K562 (cell line): Measurements from ENCODE around the gene RTF1. TPM values are rescaled to one million over a fixed set of nuclear protein-coding genes. Genes with fewer than 3 reads are reported as not detected.

Experiments
- ATAC-seq: fragments of 200-7000 bp; cut with Tn5 transposase; 3 replicates; pipeline ENCODE4 v1.9.1; 2020; ENCODE audit warnings: moderate library complexity
- BruUV-seq: library from RNA; stranded (reverse); fragments of 400-500 nt; replicated peaks from 2 replicates; lab custom pipeline; 2021; lab: Mats Ljungman, UMichigan
- CTCF ChIA-PET: fragments of 300-600 bp; formaldehyde crosslinking; extraction: SDS; loops from one replicate; lab custom pipeline; 2021; ENCODE audit warnings: low intra/inter-chr PET ratio; lab: Yijun Ruan, JAX
- POLR2A ChIA-PET: fragments of 300-600, 350-650 bp; sonication (Branson Sonifier 250); formaldehyde crosslinking; extraction: SDS; loops from one replicate; lab custom pipeline; 2021; ENCODE audit warnings: antibody characterized with exemption, inconsistent platforms; lab: Yijun Ruan, JAX
- DNase-seq, 4 experiments: peaks; one replicate each; pipeline versions ENCODE4 v3.0.0 to v3.0.0-alpha.2; 2011 to 2018; ENCODE audit warnings: low spot score in 3 of 4, mixed read lengths in 3 of 4; ENCODE audit errors: extremely low read depth in 1 of 4
- FAIRE-seq: peaks from 2 replicates; lab custom pipeline; 2011; peaks lifted over from hg19 to GRCh38; lab: Jason Lieb, UNC
- H2AFZ ChIP-seq: 2 replicates; pipeline ENCODE4 v1.6.0; 2011; ENCODE audit warnings: low read depth, low read length, control low read depth, inconsistent platforms
- H3K27ac ChIP-seq: fragments of 200-600 bp; 3 replicates; pipeline ENCODE4 v1.8.0; 2011; ENCODE audit warnings: low read depth, mild to moderate bottlenecking, control low read depth, inconsistent platforms, low read length, moderate library complexity, mixed read lengths; ENCODE audit errors: extremely low read depth
- H3K27me3 ChIP-seq, 2 experiments: fragments of 300-600 bp in 1 of 2; 2 replicates in 1 of 2; 3 replicates in 1 of 2; pipeline versions ENCODE4 v1.6.0 to v1.8.0; 2011; ENCODE audit warnings: inconsistent platforms in 2 of 2, low read length in 2 of 2, mild to moderate bottlenecking in 1 of 2, mixed read lengths in 1 of 2, moderate library complexity in 1 of 2; ENCODE audit not compliant: control insufficient read depth in 2 of 2, insufficient read depth in 2 of 2
- H3K36me3 ChIP-seq: fragments of 300-600 bp; 3 replicates; pipeline ENCODE4 v1.8.0; 2011; ENCODE audit warnings: mild to moderate bottlenecking, low read length, inconsistent platforms; ENCODE audit not compliant: control insufficient read depth, insufficient read depth
- H3K4me1 ChIP-seq, 2 experiments: fragments of 200-600 bp in 1 of 2; replicated peaks in 1 of 2; 2 replicates in 1 of 2; 3 replicates in 1 of 2; pipeline versions ENCODE4 v1.5.1 to v1.8.0; 2011; ENCODE audit warnings: inconsistent platforms in 2 of 2, low read length in 2 of 2, mild to moderate bottlenecking in 1 of 2, mixed read lengths in 1 of 2, moderate library complexity in 1 of 2; ENCODE audit not compliant: control insufficient read depth in 2 of 2, insufficient read depth in 2 of 2
- H3K4me2 ChIP-seq: 2 replicates; pipeline ENCODE4 v1.6.1; 2011; ENCODE audit warnings: low read length, control low read depth, inconsistent platforms, mixed read lengths; ENCODE audit not compliant: insufficient read depth
- H3K4me3 ChIP-seq: fragments of 200-600 bp; sonication (generic), shearing (Covaris generic); 2 replicates; pipeline ENCODE4 v1.5.1; 2016; ENCODE audit warnings: control low read depth, inconsistent platforms
- H3K79me2 ChIP-seq: fragments of 200-600 bp; 3 replicates; pipeline ENCODE4 v1.8.0; 2011; ENCODE audit warnings: low read length, inconsistent platforms; ENCODE audit not compliant: control insufficient read depth, insufficient read depth
- H3K9ac ChIP-seq, 2 experiments: 2 replicates each; pipeline versions ENCODE4 v1.6.0 to v1.6.1; 2011; ENCODE audit warnings: low read depth in 2 of 2, low read length in 2 of 2, control low read depth in 1 of 2, inconsistent platforms in 1 of 2, mild to moderate bottlenecking in 1 of 2, mixed read lengths in 1 of 2; ENCODE audit not compliant: insufficient read depth in 1 of 2
- H3K9me1 ChIP-seq: one replicate; pipeline ENCODE4 v1.6.0; 2011; ENCODE audit warnings: inconsistent platforms, mild to moderate bottlenecking, low read length, moderate library complexity; ENCODE audit not compliant: control insufficient read depth, insufficient read depth
- H3K9me3 ChIP-seq: replicated peaks from 2 replicates; pipeline ENCODE4 v1.5.1; 2011; ENCODE audit warnings: low read depth, low read length, inconsistent platforms; ENCODE audit not compliant: control insufficient read depth, insufficient read depth
- H4K20me1 ChIP-seq: replicated peaks from 2 replicates; pipeline ENCODE4 v1.6.1; 2011; ENCODE audit warnings: low read length, inconsistent platforms, mixed read lengths; ENCODE audit not compliant: control insufficient read depth, insufficient read depth
- ATF6 ChIP-seq: sonication (generic); formaldehyde crosslinking; IDR thresholded peaks from 2 replicates; pipeline ENCODE4 v1.4.0; 2020; ENCODE audit warnings: mild to moderate bottlenecking, missing genetic modification reagents
- E2F5 ChIP-seq: sonication (generic); formaldehyde crosslinking; IDR thresholded peaks from 2 replicates; pipeline ENCODE4 v1.8.0; 2022; ENCODE audit warnings: mild to moderate bottlenecking, missing genetic modification reagents
- MAFG ChIP-seq: fragments of 450-650 bp; conservative IDR thresholded peaks from 2 replicates; pipeline ENCODE4 v1.6.1; 2016; ENCODE audit warnings: missing genetic modification characterization, missing compliant biosample characterization
- MIER1 ChIP-seq: fragments of 450-650 bp; IDR thresholded peaks from 2 replicates; pipeline ENCODE4 v1.6.1; 2016; ENCODE audit warnings: antibody characterized with exemption, mild to moderate bottlenecking, low read depth
- POLR2G ChIP-seq: fragments of 200-400 bp; formaldehyde crosslinking; IDR thresholded peaks from 2 replicates; pipeline ENCODE4 v1.6.1; 2017; ENCODE audit warnings: low read depth, mild to moderate bottlenecking, antibody characterized with exemption, low read length, moderate library complexity
- SLC30A9 ChIP-seq: fragments of 250-450 bp; sonication (Bioruptor Pico); IDR thresholded peaks from 2 replicates; pipeline ENCODE4 v1.8.0; 2022; ENCODE audit warnings: mild to moderate bottlenecking, moderate library complexity
- SRSF7 ChIP-seq: fragments of 200-400 bp; formaldehyde crosslinking; optimal IDR thresholded peaks from 2 replicates; pipeline ENCODE3; 2017; ENCODE audit warnings: mild to moderate bottlenecking, low read depth, low read length
- THRB ChIP-seq: fragments of 450-650 bp; formaldehyde crosslinking; conservative IDR thresholded peaks from 2 replicates; pipeline ENCODE4 v1.4.0; 2022; ENCODE audit warnings: mild to moderate bottlenecking, missing genetic modification characterization
- ZBTB33 ChIP-seq: sonication (generic); formaldehyde crosslinking; IDR thresholded peaks from 2 replicates; pipeline ENCODE4 v1.8.1; 2023; ENCODE audit warnings: mild to moderate bottlenecking, missing genetic modification reagents
- ZNF174 ChIP-seq: fragments of 250-450 bp; sonication (Bioruptor Pico); IDR thresholded peaks from 2 replicates; pipeline ENCODE4 v1.4.0; 2020; ENCODE audit warnings: mild to moderate bottlenecking
- ZNF77 ChIP-seq: fragments of 250-450 bp; sonication (Bioruptor Pico); IDR thresholded peaks from 2 replicates; pipeline ENCODE4 v1.5.0; 2020
- WGBS: fragments of 100-300 bp; shearing (Covaris generic); methylation state at CpG from one replicate; pipeline ENCODE4 v1.1.6; 2016; ENCODE audit warnings: low coverage, mixed read lengths; ENCODE audit not compliant: insufficient coverage; ENCODE audit errors: missing lambda C conversion rate; 5-methylcytosine and 5-hydroxymethylcytosine counted together
- in situ Hi-C: fragments of 300-500 bp; cut with MboI; formaldehyde crosslinking; loops from 4 replicates; pipeline ENCODE4 v1.15.0; 2018; ENCODE audit warnings: inconsistent platforms, mixed read lengths
- intact Hi-C: fragments of 100-400 bp; cut with micrococcal nuclease; formaldehyde crosslinking; loops from 2 replicates; pipeline ENCODE4 v1.14.2; 2022
- polyA plus RNA-seq, 8 experiments: library from polyadenylated mRNA; depleted of rRNA in 4 of 8; stranded (reverse) in 5 of 8; unstranded in 3 of 8; fragments of >200 nt; fragmentation: Nextera tagmentation in 2 of 8; fragmentation: Illumina TruSeq in 1 of 8; extraction: Ambion mirVana in 2 of 8; extraction: Trizol in 1 of 8; gene quantifications; 2 replicates each; pipeline versions ENCODE4 v1.2.1 to v1.2.3, GENCODE V29; 2011 to 2014; ENCODE audit warnings: inconsistent platforms in 1 of 8, missing spikeins in 1 of 8
- total RNA-seq, 7 experiments: library from RNA; depleted of rRNA in 6 of 7; stranded (reverse); fragments of >200 nt in 6 of 7; fragmentation: Illumina TruSeq in 2 of 7; extraction: Trizol in 2 of 7; gene quantifications; 2 replicates each; pipeline versions ENCODE4 v1.2.1 to v1.2.3, GENCODE V29; 2011 to 2021; ENCODE audit warnings: low replicate concordance in 1 of 7

Gene RTF1
- total and polyA plus RNA-seq, 9 of the 15 experiments (the other 6 are each of a cell fraction or from before 2014, with no cell fraction given), result 7.6 to 69.5 (median 31.5) TPM

- POLR2A ChIA-PET, result interaction anchor here (1.0 kb wide), 2 partner anchors 12 to 46 kb away, joined by 3 to 4 read pairs; no protein-coding TSS in a partner anchor
- CTCF ChIA-PET, result no interaction called here
- no TSS peak for BruUV-seq
These were observed 94.5 kb downstream of the RTF1 start for GRCh38 chr15:41511331-41511898.

More at GRCh38 chr15:41511331-41511898, 94.5 kb downstream of the RTF1 start:
- Histone ChIP-seq H4K20me1 (no peaks in the 10 kb centered on the region), H3K4me1 (peaks cover 9 to 30% of the 10 kb centered on the region in 2 experiments; a peak in 4 of 5 replicates), H3K9me1 (peaks cover 3% of the 10 kb centered on the region), H3K4me3 (no peak overlapping the region), H3K36me3 (no peaks in the 10 kb centered on the region), H3K79me2 (no peaks in the 10 kb centered on the region; the same call in 2 of the 3 replicates), H3K27me3 (no peaks in the 10 kb centered on the region), H3K4me2 (no peak overlapping the region), H2AFZ (no peak overlapping the region), H3K9ac (no peak overlapping the region), H3K9me3 (no peaks in the 10 kb centered on the region), H3K27ac (no peak overlapping the region)
- intact Hi-C loops, result no loop called here
- DNase-seq, result no peak
- in situ Hi-C loops, result no loop called here
- FAIRE-seq, result no peak
- TF ChIP-seq E2F5 (CRISPR knock-in tag) (no peak), SLC30A9 (CRISPR knock-in tag) (no peak), THRB (CRISPR knock-in tag) (no peak), MIER1 (no peak), ZNF77 (no peak), ZBTB33 (CRISPR knock-in tag) (peak; percentile 72), ATF6 (CRISPR knock-in tag) (no peak), ZNF174 (CRISPR knock-in tag) (no peak), POLR2G (peak; percentile 35), SRSF7 (no peak), MAFG (tag) (no peak)
- 94% methylated on average over 14 of the region's 56 CpGs for WGBS
- no peak for ATAC-seq
